ENCODE results near the gene SORBS2.

Gene SORBS2

DNA sequence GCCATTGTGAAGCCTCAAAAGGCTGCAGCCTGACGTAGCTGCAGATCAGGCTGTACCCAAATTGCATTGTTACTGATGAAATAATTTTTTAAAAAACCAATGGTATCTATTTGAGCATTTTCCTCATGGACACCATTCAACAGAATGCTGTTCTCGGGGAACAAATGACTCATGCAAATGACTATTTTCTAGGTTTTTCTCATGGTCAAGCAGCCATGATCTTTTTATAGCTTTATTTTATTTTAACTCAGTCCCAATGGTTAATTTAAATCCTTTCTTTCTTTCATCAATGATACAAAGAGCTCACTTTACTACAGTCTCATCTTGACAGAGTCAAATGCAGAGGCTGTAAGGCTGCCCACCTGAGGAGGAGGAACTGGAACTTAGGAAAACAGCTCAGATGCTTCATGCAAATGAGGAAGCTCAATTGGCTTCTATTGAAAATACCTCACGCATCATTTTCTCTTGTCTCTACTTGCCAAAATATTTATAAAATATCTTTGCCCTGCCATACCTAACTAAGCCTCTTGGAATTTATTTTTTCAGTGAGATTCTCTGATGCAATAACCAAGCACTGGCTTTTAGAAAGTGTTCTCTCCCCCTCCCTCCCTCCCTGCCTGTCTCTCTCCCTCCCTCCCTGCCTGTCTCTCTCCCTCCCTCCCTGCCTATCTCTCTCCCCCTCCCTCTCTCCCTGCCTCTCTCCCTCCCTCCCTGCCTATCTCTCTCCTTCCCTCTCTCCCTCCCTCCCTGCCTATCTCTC lies 81.0 kb downstream of the SORBS2 start:
- no peak overlapping the region for H2AK5ac ChIP-seq (ENCODE audit: low read length)
- no peak for DNase-seq

DNA sequence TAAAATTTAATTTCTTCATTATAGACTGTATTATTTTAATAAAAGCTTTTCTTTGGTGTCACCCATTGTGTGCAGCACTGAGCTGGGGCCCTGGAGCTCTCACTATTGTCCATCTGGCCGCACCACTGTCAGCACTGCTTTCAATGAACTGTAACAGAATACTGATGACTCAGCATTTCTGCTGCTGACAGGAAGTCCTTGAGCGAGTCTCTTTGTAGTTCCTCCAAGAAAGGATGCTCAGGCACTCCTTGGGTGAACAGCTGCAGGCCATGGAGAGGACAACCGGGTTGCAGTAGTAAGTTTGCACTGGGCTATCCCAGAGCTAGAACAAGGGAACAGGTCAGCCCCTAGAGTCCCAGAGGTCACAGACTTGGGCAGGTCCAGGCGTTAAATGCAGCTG lies 81.6 kb downstream of the SORBS2 start:
- no peak overlapping the region for H2BK120ac ChIP-seq (ENCODE audit: low read depth, low read length)
- H3K79me1 ChIP-seq (ENCODE audit: low read length): no peaks in the 10 kb centered on the region
- no peaks in the 10 kb centered on the region for H3K27me3 ChIP-seq (ENCODE audit: insufficient read depth, low read length, poor library complexity)
- no peak overlapping the region for H2AK5ac ChIP-seq (ENCODE audit: low read length)
- no peak overlapping the region for H3K4ac ChIP-seq (ENCODE audit: low read depth, low read length)
- H3K23ac ChIP-seq (ENCODE audit: low read length): no peak overlapping the region
- H2BK5ac ChIP-seq (ENCODE audit: low read length): no peak overlapping the region
- H2BK15ac ChIP-seq (replicated peaks; ENCODE audit: low read depth): no peak overlapping the region
- no CpG with 5 or more reads among the region's 4 CpGs for WGBS (ENCODE audit: extremely low coverage, insufficient coverage, low lambda C conversion rate)
- no peak overlapping the region for H4K5ac ChIP-seq (ENCODE audit: low read length)
- no peak overlapping the region for H3K4me2 ChIP-seq (ENCODE audit: low read length)
- H3K9ac ChIP-seq (ENCODE audit: low read length): no peak overlapping the region
- no peak overlapping the region for H3K27ac ChIP-seq (ENCODE audit: low read depth, low read length)
- peak; percentile 62 for DNase-seq
- no peak overlapping the region for H3K4me3 ChIP-seq (ENCODE audit: low read length)
- H3K4me1 ChIP-seq (ENCODE audit: control insufficient read depth, low read depth, low read length): no peaks in the 10 kb centered on the region
- H3K36me3 ChIP-seq (ENCODE audit: control insufficient read depth, insufficient read depth, low read length): no peaks in the 10 kb centered on the region
- H3K56ac ChIP-seq (ENCODE audit: low read length): no peak overlapping the region
- H3K79me2 ChIP-seq (ENCODE audit: control insufficient read depth, insufficient read depth, low read length): no peaks in the 10 kb centered on the region
- H3K18ac ChIP-seq (ENCODE audit: low read length): no peak overlapping the region
- no peak overlapping the region for H4K8ac ChIP-seq (ENCODE audit: low read depth, low read length)

More for the DNA sequence above, 81.0 kb downstream of the SORBS2 start:
- Histone ChIP-seq H3K27ac (ENCODE audit: low read depth, low read length) (no peak overlapping the region), H3K79me2 (ENCODE audit: control insufficient read depth, insufficient read depth, low read length) (no peaks in the 10 kb centered on the region), H3K36me3 (ENCODE audit: control insufficient read depth, insufficient read depth, low read length) (no peaks in the 10 kb centered on the region), H3K23ac (ENCODE audit: low read length) (no peak overlapping the region), H3K56ac (ENCODE audit: low read length) (no peak overlapping the region), H2BK120ac (ENCODE audit: low read depth, low read length) (no peak overlapping the region), H4K5ac (ENCODE audit: low read length) (no peak overlapping the region), H4K8ac (ENCODE audit: low read depth, low read length) (no peak overlapping the region), H3K79me1 (ENCODE audit: low read length) (no peaks in the 10 kb centered on the region), H3K4me1 (ENCODE audit: control insufficient read depth, low read depth, low read length) (no peaks in the 10 kb centered on the region), H3K9ac (ENCODE audit: low read length) (no peak overlapping the region), H3K18ac (ENCODE audit: low read length) (no peak overlapping the region), H2BK15ac (replicated peaks; ENCODE audit: low read depth) (no peak overlapping the region), H2BK5ac (ENCODE audit: low read length) (no peak overlapping the region), H3K27me3 (ENCODE audit: insufficient read depth, low read length, poor library complexity) (no peaks in the 10 kb centered on the region), H3K4me3 (ENCODE audit: low read length) (no peak overlapping the region), H3K4me2 (ENCODE audit: low read length) (no peak overlapping the region), H3K4ac (ENCODE audit: low read depth, low read length) (no peak overlapping the region)
- no CpG with 5 or more reads among the region's 3 CpGs for WGBS (ENCODE audit: extremely low coverage, insufficient coverage, low lambda C conversion rate)

DNA sequence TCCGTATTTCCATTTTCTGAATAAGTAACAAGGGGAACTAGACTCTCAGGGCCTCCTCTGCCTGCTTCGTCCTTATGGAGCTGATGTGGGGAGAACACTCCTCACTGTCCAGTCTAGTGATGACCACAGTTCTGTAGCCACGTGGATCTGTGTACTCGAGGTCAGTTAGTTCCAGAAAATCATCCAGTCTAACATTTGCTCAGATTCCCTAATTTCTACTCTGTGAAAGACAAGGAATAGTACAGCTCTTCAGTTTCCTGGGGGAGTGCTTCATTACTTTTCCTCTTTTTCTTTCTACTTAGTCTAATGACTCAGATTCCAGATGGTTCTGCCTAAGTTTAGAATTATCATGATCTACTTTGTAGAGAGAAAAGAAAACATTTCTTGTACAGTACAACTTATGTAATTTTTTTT lies 82.6 kb downstream of the SORBS2 start:
- no peak for DNase-seq
- Histone ChIP-seq H3K4me2 (ENCODE audit: low read length) (no peak overlapping the region), H2BK5ac (ENCODE audit: low read length) (no peak overlapping the region), H3K79me1 (ENCODE audit: low read length) (no peaks in the 10 kb centered on the region), H3K4ac (ENCODE audit: low read depth, low read length) (no peak overlapping the region), H3K9ac (ENCODE audit: low read length) (no peak overlapping the region), H2BK120ac (ENCODE audit: low read depth, low read length) (no peak overlapping the region), H3K18ac (ENCODE audit: low read length) (no peak overlapping the region), H3K4me3 (ENCODE audit: low read length) (no peak overlapping the region), H2BK15ac (replicated peaks; ENCODE audit: low read depth) (no peak overlapping the region), H3K27me3 (ENCODE audit: insufficient read depth, low read length, poor library complexity) (no peaks in the 10 kb centered on the region), H3K4me1 (ENCODE audit: control insufficient read depth, low read depth, low read length) (no peaks in the 10 kb centered on the region), H4K8ac (ENCODE audit: low read depth, low read length) (no peak overlapping the region), H3K36me3 (ENCODE audit: control insufficient read depth, insufficient read depth, low read length) (no peaks in the 10 kb centered on the region), H2AK5ac (ENCODE audit: low read length) (no peak overlapping the region), H3K79me2 (ENCODE audit: control insufficient read depth, insufficient read depth, low read length) (no peaks in the 10 kb centered on the region), H4K5ac (ENCODE audit: low read length) (no peak overlapping the region), H3K56ac (ENCODE audit: low read length) (no peak overlapping the region), H3K27ac (ENCODE audit: low read depth, low read length) (no peak overlapping the region), H3K23ac (ENCODE audit: low read length) (no peak overlapping the region)
- no CpG with 5 or more reads among the region's 4 CpGs for WGBS (ENCODE audit: extremely low coverage, insufficient coverage, low lambda C conversion rate)

DNA sequence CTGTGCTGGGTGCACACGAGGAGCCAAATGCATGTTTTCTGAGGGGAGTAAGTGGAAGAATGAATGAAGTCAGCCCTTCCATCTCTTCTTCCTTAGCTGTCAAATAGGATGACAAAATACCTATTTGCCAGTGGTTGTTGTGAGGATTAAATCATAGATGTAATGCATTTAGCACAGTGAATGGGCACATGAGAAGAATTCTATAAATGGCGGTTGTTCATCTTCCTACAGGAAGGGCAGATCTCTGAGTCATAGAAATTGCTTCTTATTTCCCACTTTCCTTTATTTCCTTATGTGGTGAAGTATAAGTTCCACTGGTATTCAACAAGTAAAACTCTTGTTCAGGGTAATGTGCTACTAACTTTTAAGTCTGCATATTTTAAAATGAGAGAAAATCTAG lies 83.1 kb downstream of the SORBS2 start:
- no peaks in the 10 kb centered on the region for H3K79me2 ChIP-seq (ENCODE audit: control insufficient read depth, insufficient read depth, low read length)
- no peak overlapping the region for H3K27ac ChIP-seq (ENCODE audit: low read depth, low read length)
- H2BK120ac ChIP-seq (ENCODE audit: low read depth, low read length): no peak overlapping the region
- no peaks in the 10 kb centered on the region for H3K36me3 ChIP-seq (ENCODE audit: control insufficient read depth, insufficient read depth, low read length)
- no peaks in the 10 kb centered on the region for H3K79me1 ChIP-seq (ENCODE audit: low read length)
- no peak overlapping the region for H3K56ac ChIP-seq (ENCODE audit: low read length)
- no CpG with 5 or more reads among the region's 2 CpGs for WGBS (ENCODE audit: extremely low coverage, insufficient coverage, low lambda C conversion rate)
- no peak overlapping the region for H2BK5ac ChIP-seq (ENCODE audit: low read length)
- no peak overlapping the region for H3K9ac ChIP-seq (ENCODE audit: low read length)
- no peak overlapping the region for H3K18ac ChIP-seq (ENCODE audit: low read length)
- H4K8ac ChIP-seq (ENCODE audit: low read depth, low read length): no peak overlapping the region
- no peak overlapping the region for H2BK15ac ChIP-seq (replicated peaks; ENCODE audit: low read depth)
- no peak for DNase-seq
- no peak overlapping the region for H3K23ac ChIP-seq (ENCODE audit: low read length)
- no peak overlapping the region for H4K5ac ChIP-seq (ENCODE audit: low read length)
- no peaks in the 10 kb centered on the region for H3K4me1 ChIP-seq (ENCODE audit: control insufficient read depth, low read depth, low read length)
- no peak overlapping the region for H3K4me2 ChIP-seq (ENCODE audit: low read length)
- H2AK5ac ChIP-seq (ENCODE audit: low read length): no peak overlapping the region
- H3K4ac ChIP-seq (ENCODE audit: low read depth, low read length): no peak overlapping the region
- H3K27me3 ChIP-seq (ENCODE audit: insufficient read depth, low read length, poor library complexity): no peaks in the 10 kb centered on the region
- H3K4me3 ChIP-seq (ENCODE audit: low read length): no peak overlapping the region

DNA sequence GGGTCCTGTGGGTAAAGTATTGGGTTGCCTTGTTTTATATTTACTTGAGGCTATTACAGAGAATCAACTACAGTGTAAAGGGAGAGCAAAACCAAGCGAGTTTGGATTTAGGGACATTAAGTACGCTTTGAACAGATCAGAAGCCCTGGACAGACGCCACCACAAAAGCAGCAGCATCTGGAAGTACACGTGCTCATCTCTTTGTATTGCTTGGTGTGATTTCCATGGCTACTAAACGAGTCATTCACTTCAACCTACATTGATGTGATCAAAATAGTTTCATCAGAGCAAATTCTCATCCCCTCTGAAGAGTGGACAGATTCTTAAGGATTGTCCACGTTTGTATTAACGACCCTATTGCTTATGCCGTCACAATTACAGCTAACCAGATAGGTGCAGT lies 85.1 kb downstream of the SORBS2 start:
- Histone ChIP-seq H3K4me2 (ENCODE audit: low read length) (no peak overlapping the region), H3K79me2 (ENCODE audit: control insufficient read depth, insufficient read depth, low read length) (no peaks in the 10 kb centered on the region), H4K8ac (ENCODE audit: low read depth, low read length) (no peak overlapping the region), H2AK5ac (ENCODE audit: low read length) (no peak overlapping the region), H3K23ac (ENCODE audit: low read length) (no peak overlapping the region), H3K79me1 (ENCODE audit: low read length) (no peaks in the 10 kb centered on the region), H3K4me1 (ENCODE audit: control insufficient read depth, low read depth, low read length) (no peaks in the 10 kb centered on the region), H3K56ac (ENCODE audit: low read length) (no peak overlapping the region), H3K4ac (ENCODE audit: low read depth, low read length) (no peak overlapping the region), H2BK15ac (replicated peaks; ENCODE audit: low read depth) (no peak overlapping the region), H4K5ac (ENCODE audit: low read length) (no peak overlapping the region), H3K18ac (ENCODE audit: low read length) (no peak overlapping the region), H3K4me3 (ENCODE audit: low read length) (no peak overlapping the region), H3K9ac (ENCODE audit: low read length) (no peak overlapping the region), H3K36me3 (ENCODE audit: control insufficient read depth, insufficient read depth, low read length) (no peaks in the 10 kb centered on the region), H2BK5ac (ENCODE audit: low read length) (no peak overlapping the region), H3K27ac (ENCODE audit: low read depth, low read length) (no peak overlapping the region), H2BK120ac (ENCODE audit: low read depth, low read length) (no peak overlapping the region), H3K27me3 (ENCODE audit: insufficient read depth, low read length, poor library complexity) (no peaks in the 10 kb centered on the region)
- DNase-seq: no peak
- WGBS (ENCODE audit: extremely low coverage, insufficient coverage, low lambda C conversion rate): no CpG with 5 or more reads among the region's 8 CpGs
